K562 (cell line): ENCODE data around the gene NPB. TPM values are rescaled to one million over a fixed set of nuclear protein-coding genes. Genes with fewer than 3 reads are reported as not detected.

Experiments
- ATF2 ChIP-seq: sonication (generic); formaldehyde crosslinking; IDR thresholded peaks from 2 replicates; pipeline ENCODE4 v1.8.1; 2022; ENCODE audit warnings: missing genetic modification reagents
- ATF3 ChIP-seq, 2 experiments: fragments of 450-650 bp in 1 of 2; sonication (generic) in 1 of 2; formaldehyde crosslinking in 1 of 2; IDR thresholded peaks in 1 of 2; conservative IDR thresholded peaks in 1 of 2; 2 replicates each; pipeline versions ENCODE4 v1.6.1 to v1.8.1; 2016 to 2023; ENCODE audit warnings: mild to moderate bottlenecking in 2 of 2, moderate library complexity in 2 of 2, inconsistent platforms in 1 of 2, missing genetic modification reagents in 1 of 2
- CREBBP ChIP-seq: IDR thresholded peaks from one replicate; pipeline ENCODE4 v1.6.1; 2012; ENCODE audit warnings: low read depth, mild to moderate bottlenecking, control low read depth, inconsistent platforms, low read length
- GATAD2A ChIP-seq: fragments of 450-650 bp; IDR thresholded peaks from 2 replicates; pipeline ENCODE4 v1.6.1; 2017
- KLF1 ChIP-seq: fragments of 450-650 bp; IDR thresholded peaks from 2 replicates; pipeline ENCODE4 v1.6.1; 2016; ENCODE audit warnings: missing genetic modification characterization, missing compliant biosample characterization
- KLF10 ChIP-seq: fragments of 250-450 bp; sonication (Bioruptor Pico); IDR thresholded peaks from 2 replicates; pipeline ENCODE4 v1.6.1; 2021; ENCODE audit warnings: matching md5 sums
- NCOA6 ChIP-seq: fragments of 450-650 bp; IDR thresholded peaks from 2 replicates; pipeline ENCODE4 v1.6.1; 2017; ENCODE audit warnings: mild to moderate bottlenecking
- NFIC ChIP-seq: fragments of 450-650 bp; IDR thresholded peaks from 2 replicates; pipeline ENCODE4 v1.6.1; 2017; ENCODE audit warnings: mild to moderate bottlenecking, inconsistent platforms
- POLR2AphosphoS5 ChIP-seq: IDR thresholded peaks from 2 replicates; pipeline ENCODE4 v1.6.1; 2011; ENCODE audit warnings: mild to moderate bottlenecking, low read depth, low read length, moderate library complexity; ENCODE audit not compliant: control insufficient read depth, insufficient read depth
- RERE ChIP-seq: sonication (generic); formaldehyde crosslinking; IDR thresholded peaks from 2 replicates; pipeline ENCODE4 v1.8.0; 2023; ENCODE audit warnings: missing genetic modification reagents, mild to moderate bottlenecking, borderline replicate concordance
- SAFB ChIP-seq: fragments of 200-400 bp; formaldehyde crosslinking; IDR thresholded peaks from 2 replicates; pipeline ENCODE4 v1.6.1; 2017; ENCODE audit warnings: low read depth, low read length, borderline replicate concordance
- SRSF7 ChIP-seq: fragments of 200-400 bp; formaldehyde crosslinking; optimal IDR thresholded peaks from 2 replicates; pipeline ENCODE3; 2017; ENCODE audit warnings: mild to moderate bottlenecking, low read depth, low read length
- STAT5B ChIP-seq: fragments of 250-450 bp; sonication (Bioruptor Pico); IDR thresholded peaks from 2 replicates; pipeline ENCODE4 v1.8.0; 2021; ENCODE audit warnings: mild to moderate bottlenecking, inconsistent platforms
- THRA ChIP-seq: fragments of 450-650 bp; IDR thresholded peaks from 2 replicates; pipeline ENCODE4 v1.6.1; 2017; ENCODE audit warnings: mild to moderate bottlenecking, moderate library complexity
- ZBTB7A ChIP-seq: IDR thresholded peaks from 2 replicates; pipeline ENCODE4 v1.6.1; 2011; ENCODE audit warnings: low read depth, mild to moderate bottlenecking, low read length, moderate library complexity, borderline replicate concordance; ENCODE audit not compliant: control insufficient read depth
- ZC3H4 ChIP-seq: sonication (generic); formaldehyde crosslinking; IDR thresholded peaks from 2 replicates; pipeline ENCODE4 v1.9.0; 2021; ENCODE audit warnings: missing genetic modification reagents, borderline replicate concordance
- ZNF57 ChIP-seq: fragments of 450-650 bp; formaldehyde crosslinking; IDR thresholded peaks from 2 replicates; pipeline ENCODE4 v1.4.0; 2020; ENCODE audit warnings: mild to moderate bottlenecking, moderate library complexity
- ZNF584 ChIP-seq: fragments of 200-800 bp; sonication (Bioruptor generic); IDR thresholded peaks from 2 replicates; pipeline ENCODE4 v1.6.1; 2016; ENCODE audit warnings: low read depth, mild to moderate bottlenecking, missing genetic modification characterization, missing compliant biosample characterization
- polyA plus RNA-seq, 8 experiments: library from polyadenylated mRNA; depleted of rRNA in 4 of 8; stranded (reverse) in 5 of 8; unstranded in 3 of 8; fragments of >200 nt; fragmentation: Nextera tagmentation in 2 of 8; fragmentation: Illumina TruSeq in 1 of 8; extraction: Ambion mirVana in 2 of 8; extraction: Trizol in 1 of 8; gene quantifications; 2 replicates each; pipeline versions ENCODE4 v1.2.1 to v1.2.3, GENCODE V29; 2011 to 2014; ENCODE audit warnings: inconsistent platforms in 1 of 8, missing spikeins in 1 of 8
- total RNA-seq, 7 experiments: library from RNA; depleted of rRNA in 6 of 7; stranded (reverse); fragments of >200 nt in 6 of 7; fragmentation: Illumina TruSeq in 2 of 7; extraction: Trizol in 2 of 7; gene quantifications; 2 replicates each; pipeline versions ENCODE4 v1.2.1 to v1.2.3, GENCODE V29; 2011 to 2021; ENCODE audit warnings: low replicate concordance in 1 of 7

Gene NPB
- total and polyA plus RNA-seq, 9 of the 15 experiments (the other 6 are each of a cell fraction or from before 2014, with no cell fraction given) = 0.03 to 0.61 (median 0.14) TPM; not detected in 2

GRCh38 chr17:81867991-81868673 is 33.9 kb upstream of the NPB start (continued):
- TF ChIP-seq KLF10 (CRISPR knock-in tag) = peak; percentile 83; the same call in 1 of the 2 replicates
- 0 out of 2 replicates have a peak, but pooled peaks have one; percentile 25 for TF ChIP-seq SAFB
- TF ChIP-seq ZBTB7A = 0 out of 2 replicates have a peak, but pooled peaks have one; percentile 83
- TF ChIP-seq ZNF57 (CRISPR knock-in tag) = no peak; the same call in 1 of the 2 replicates
- peak; percentile 61 for TF ChIP-seq POLR2AphosphoS5
- TF ChIP-seq CREBBP = no peak
- no peak for TF ChIP-seq ZC3H4 (CRISPR knock-in tag)
- no peak for TF ChIP-seq RERE (CRISPR knock-in tag)
- no peak for TF ChIP-seq ATF3 (IDR thresholded peaks at IDR 0.05)
- no peak for TF ChIP-seq ATF3 (CRISPR knock-in tag; conservative IDR thresholded peaks at IDR 0.05)
- no peak for TF ChIP-seq ZNF584 (CRISPR knock-in tag)
- no peak for TF ChIP-seq ATF2 (CRISPR knock-in tag)
- no peak for TF ChIP-seq NCOA6
- TF ChIP-seq NFIC = peak; percentile 44; the same call in 1 of the 2 replicates
- no peak for TF ChIP-seq SRSF7
- no peak; the same call in 1 of the 2 replicates for TF ChIP-seq KLF1 (tag)
- no peak for TF ChIP-seq THRA
- TF ChIP-seq STAT5B = no peak
- TF ChIP-seq GATAD2A = 0 out of 2 replicates have a peak, but pooled peaks have one; percentile 11
